Spleen (tissue), 11 donors: Measurements from ENCODE around the gene QDPR. TPM values are rescaled to one million over a fixed set of nuclear protein-coding genes. Genes with fewer than 3 reads are reported as not detected.

Experiments used
- DNase-seq: peaks from one replicate; pipeline ENCODE4 v3.0.0-alpha.2; 2020
- H3K27ac ChIP-seq, 8 donors: fragments of 200-600 bp; sonication (generic) in 7 of 8; 1 replicate in 4 of 8; 2 replicates in 4 of 8; pipeline versions ENCODE4 v1.5.0 to v1.8.0; 2016 to 2021; ENCODE audit warnings: inconsistent platforms in 4 of 8, mild to moderate bottlenecking in 4 of 8, moderate library complexity in 1 of 8
- H3K27me3 ChIP-seq, 7 donors: fragments of 200-600 bp; sonication (generic) in 6 of 7; replicated peaks in 1 of 7; 1 replicate in 4 of 7; 2 replicates in 3 of 7; pipeline versions ENCODE4 v1.5.0 to v1.8.0; 2016 to 2021; ENCODE audit warnings: inconsistent platforms in 3 of 7, mild to moderate bottlenecking in 1 of 7
- H3K36me3 ChIP-seq, 6 donors: fragments of 200-600 bp; sonication (generic) in 5 of 6; 1 replicate in 4 of 6; 2 replicates in 2 of 6; pipeline versions ENCODE4 v1.5.0 to v1.8.0; 2016 to 2021; ENCODE audit warnings: inconsistent platforms in 2 of 6
- H3K4me1 ChIP-seq, 6 donors: fragments of 200-600 bp; sonication (generic) in 5 of 6; 1 replicate in 3 of 6; 2 replicates in 3 of 6; pipeline versions ENCODE4 v1.5.0 to v1.8.0; 2016 to 2021; ENCODE audit warnings: inconsistent platforms in 3 of 6
- H3K4me3 ChIP-seq, 8 donors: fragments of 200-600 bp; sonication (generic) in 7 of 8; 1 replicate in 4 of 8; 2 replicates in 4 of 8; pipeline versions ENCODE4 v1.5.0 to v1.8.0; 2016 to 2021; ENCODE audit warnings: inconsistent platforms in 4 of 8, mild to moderate bottlenecking in 4 of 8, moderate library complexity in 2 of 8
- H3K9me3 ChIP-seq, 8 donors: fragments of 200-600 bp; sonication (generic) in 7 of 8; 1 replicate in 4 of 8; 2 replicates in 4 of 8; pipeline versions ENCODE4 v1.5.0 to v1.8.0; 2016 to 2021; ENCODE audit warnings: inconsistent platforms in 4 of 8
- POLR2A ChIP-seq, 3 donors: fragments of 450-650 bp; IDR thresholded peaks; one replicate each; pipeline ENCODE4 v1.5.1; 2017; ENCODE audit warnings: antibody characterized with exemption in 3 of 3, mild to moderate bottlenecking in 1 of 3
- POLR2AphosphoS5 ChIP-seq, 3 donors: sonication (generic); formaldehyde crosslinking; IDR thresholded peaks; one replicate each; pipeline ENCODE4 v1.5.1; 2017; ENCODE audit warnings: antibody characterized with exemption in 3 of 3
- WGBS, 5 donors: extraction: QIAGEN DNeasy Blood & Tissue Kit in 3 of 5; methylation state at CpG; one replicate each; pipeline versions ENCODE4 v1.1.5 to v1.1.7; 2013 to 2018; 5-methylcytosine and 5-hydroxymethylcytosine counted together
- intact Hi-C: fragments of 100-400 bp; cut with DNase I; formaldehyde crosslinking; loops from one replicate; pipeline ENCODE4 v1.15.0; 2023; ENCODE audit warnings: low total_unique reads
- polyA plus RNA-seq, 3 donors: library from polyadenylated mRNA; stranded (reverse); fragments of 200-250 nt; gene quantifications; one replicate each; pipeline ENCODE4 v1.2.1, GENCODE V29; 2013
- total RNA-seq, 7 donors: library from RNA; depleted of rRNA in 3 of 7; stranded (reverse); fragments of >200 nt in 3 of 7; fragmentation: NEBNext Ultra II Directional in 4 of 7; extraction: Animal tissue kit (Norgen Biotek cat#: 25700) in 4 of 7; gene quantifications; one replicate each; pipeline versions ENCODE4 v1.1.0 to v1.2.1, GENCODE V29; 2016 to 2021
- TF ChIP-seq, protein P1 (sequence below), 11 experiments: fragments of 200-600 bp in 7 of 11; fragments of 450-650 bp in 4 of 11; sonication (generic) in 4 of 11; IDR thresholded peaks in 8 of 11; conservative IDR thresholded peaks in 3 of 11; 1 replicate in 7 of 11; 2 replicates in 4 of 11; pipeline versions ENCODE4 v1.4.0 to v1.8.0; 2016 to 2021; ENCODE audit warnings: antibody characterized with exemption in 11 of 11, inconsistent platforms in 4 of 11, mild to moderate bottlenecking in 1 of 11
- donor health status: healthy with polysubstance abuse.
- donor health status: DM: no; HTN: no; CAD: no; lungs with moderate emphysema.
- donor health status: DM: no; HTN: no; CAD: no.
- donor health status: Bipolar disorder and iron deficiency.
- donor health status: healthy.
- donor health status: DM: no; HTN: no; CAD: no.
- donor health status: DM: yes; HTN: yes; CAD: no.

Gene QDPR
- total and polyA plus RNA-seq, 10 donors, result 3.8 to 23.9 (median 16.2) TPM

- TF ChIP-seq, protein P1, sequence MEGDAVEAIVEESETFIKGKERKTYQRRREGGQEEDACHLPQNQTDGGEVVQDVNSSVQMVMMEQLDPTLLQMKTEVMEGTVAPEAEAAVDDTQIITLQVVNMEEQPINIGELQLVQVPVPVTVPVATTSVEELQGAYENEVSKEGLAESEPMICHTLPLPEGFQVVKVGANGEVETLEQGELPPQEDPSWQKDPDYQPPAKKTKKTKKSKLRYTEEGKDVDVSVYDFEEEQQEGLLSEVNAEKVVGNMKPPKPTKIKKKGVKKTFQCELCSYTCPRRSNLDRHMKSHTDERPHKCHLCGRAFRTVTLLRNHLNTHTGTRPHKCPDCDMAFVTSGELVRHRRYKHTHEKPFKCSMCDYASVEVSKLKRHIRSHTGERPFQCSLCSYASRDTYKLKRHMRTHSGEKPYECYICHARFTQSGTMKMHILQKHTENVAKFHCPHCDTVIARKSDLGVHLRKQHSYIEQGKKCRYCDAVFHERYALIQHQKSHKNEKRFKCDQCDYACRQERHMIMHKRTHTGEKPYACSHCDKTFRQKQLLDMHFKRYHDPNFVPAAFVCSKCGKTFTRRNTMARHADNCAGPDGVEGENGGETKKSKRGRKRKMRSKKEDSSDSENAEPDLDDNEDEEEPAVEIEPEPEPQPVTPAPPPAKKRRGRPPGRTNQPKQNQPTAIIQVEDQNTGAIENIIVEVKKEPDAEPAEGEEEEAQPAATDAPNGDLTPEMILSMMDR (IDR thresholded peaks at IDR 0.05 in 8 of 11, conservative IDR thresholded peaks at IDR 0.05 in 3 of 11), result no peak
- TF ChIP-seq POLR2A (IDR thresholded peaks at IDR 0.05) (no peak), POLR2AphosphoS5 (IDR thresholded peaks at IDR 0.05) (no peak)
- 56 to 78% (median 58%) methylated on average over 5 of the region's 5 CpGs for WGBS, 5 donors
- DNase-seq, result no peak
- Histone ChIP-seq H3K4me3 (no peak overlapping the region), H3K27me3 (peaks cover 0 to 7% (median 0%) of the 10 kb centered on the region in 7 donors), H3K36me3 (no peaks in the 10 kb centered on the region), H3K27ac (no peak overlapping the region), H3K9me3 (no peaks in the 10 kb centered on the region), H3K4me1 (peaks cover 0 to 14% (median 0%) of the 10 kb centered on the region in 6 donors)
- intact Hi-C loops, result no loop called here
These were observed 40.5 kb upstream of the QDPR start for GRCh38 chr4:17552427-17552826.

DNA sequence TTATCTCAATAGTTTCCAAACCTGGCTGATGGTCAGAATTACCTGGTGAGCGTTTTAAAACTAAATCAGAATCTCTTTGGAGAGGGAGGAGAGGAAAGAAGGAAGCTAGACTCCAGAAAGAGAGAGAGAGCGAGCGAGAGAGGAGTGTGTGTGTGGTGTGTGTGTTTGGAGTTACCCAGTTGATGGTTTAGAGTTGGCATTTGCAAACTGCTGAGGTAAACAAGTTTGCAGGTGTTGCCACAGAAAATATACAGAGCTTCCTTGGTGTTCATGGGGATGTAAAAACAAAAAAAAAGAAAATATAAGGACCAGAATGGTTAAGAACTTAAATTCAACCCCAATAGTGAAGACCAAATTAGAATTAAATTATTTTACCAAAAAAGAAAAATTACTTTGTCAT, 38.7 kb upstream of the QDPR start:
- Histone ChIP-seq H3K27ac (no peak overlapping the region), H3K9me3 (no peaks in the 10 kb centered on the region), H3K36me3 (no peaks in the 10 kb centered on the region), H3K4me1 (peaks cover 0 to 14% (median 0%) of the 10 kb centered on the region in 6 donors), H3K27me3 (peaks cover 0 to 7% (median 0%) of the 10 kb centered on the region in 7 donors), H3K4me3 (no peak overlapping the region)
- TF ChIP-seq POLR2AphosphoS5 (IDR thresholded peaks at IDR 0.05) (no peak), POLR2A (IDR thresholded peaks at IDR 0.05) (no peak)
- TF ChIP-seq, protein P1 (IDR thresholded peaks at IDR 0.05 in 8 of 11, conservative IDR thresholded peaks at IDR 0.05 in 3 of 11), result no peak
- intact Hi-C loops, result no loop called here
- no peak for DNase-seq
- WGBS, 5 donors, result 86 to 94% (median 92%) methylated on average over 3 of the region's 3 CpGs

DNA sequence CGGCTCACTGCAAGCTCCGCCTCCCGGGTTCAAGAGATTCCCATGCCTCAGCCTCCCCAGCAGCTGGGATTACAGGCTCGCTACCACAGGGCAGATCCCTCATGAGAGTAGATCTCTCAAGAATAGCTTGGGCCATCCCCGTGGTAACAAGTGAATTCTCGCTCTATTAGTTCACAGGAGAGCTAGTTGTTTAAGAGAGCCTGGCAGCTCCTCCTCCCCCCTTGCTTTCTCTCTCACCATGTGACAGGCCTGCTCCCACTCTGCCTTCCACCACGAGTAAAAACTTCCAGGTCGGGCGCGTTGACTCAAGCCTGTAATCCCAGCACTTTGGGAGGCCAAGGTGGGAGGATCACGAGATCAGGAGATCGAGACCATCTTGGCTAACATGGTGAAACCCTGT, 34.8 kb upstream of the QDPR start:
- intact Hi-C loops, result loop anchor here (5.0 kb wide), 2 partner anchors 256 to 1046 kb away; no protein-coding TSS in a partner anchor

DNA sequence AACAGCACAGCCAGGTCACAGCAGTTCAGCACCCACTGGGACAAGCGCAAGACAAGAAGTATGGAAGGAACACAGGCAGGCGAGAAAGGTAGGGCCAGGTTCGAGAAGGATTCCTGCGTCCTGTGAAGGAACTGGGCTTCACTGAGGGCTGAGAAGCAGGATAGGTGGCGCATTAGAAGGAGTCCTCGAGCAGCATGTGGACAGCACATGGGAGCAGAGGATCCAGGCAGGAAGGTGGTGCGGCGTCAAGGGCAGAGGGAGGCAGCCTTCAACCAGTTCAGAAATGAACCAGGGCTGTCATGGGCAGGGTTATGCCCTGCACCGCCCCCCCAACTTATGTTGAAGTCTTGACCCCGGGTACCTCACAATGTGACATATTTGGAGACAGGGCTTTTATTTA, 34.3 kb upstream of the QDPR start:
- Histone ChIP-seq H3K36me3 (no peaks in the 10 kb centered on the region), H3K4me1 (peaks cover 0 to 14% (median 0%) of the 10 kb centered on the region in 6 donors), H3K4me3 (no peak overlapping the region), H3K9me3 (no peaks in the 10 kb centered on the region), H3K27ac (no peak overlapping the region), H3K27me3 (no peaks in the 10 kb centered on the region)
- 87 to 95% (median 89%) methylated on average over 9 to 10 of the region's 10 CpGs for WGBS, 5 donors
- intact Hi-C loops, result loop anchor here (5.0 kb wide), 2 partner anchors 256 to 1046 kb away; no protein-coding TSS in a partner anchor
- TF ChIP-seq POLR2A (IDR thresholded peaks at IDR 0.05) (no peak), POLR2AphosphoS5 (IDR thresholded peaks at IDR 0.05) (no peak)
- TF ChIP-seq, protein P1 (IDR thresholded peaks at IDR 0.05 in 8 of 11, conservative IDR thresholded peaks at IDR 0.05 in 3 of 11), result no peak
- no peak for DNase-seq

More for the DNA sequence above, 34.8 kb upstream of the QDPR start:
- Histone ChIP-seq H3K27ac (no peak overlapping the region), H3K9me3 (no peaks in the 10 kb centered on the region), H3K36me3 (no peaks in the 10 kb centered on the region), H3K4me3 (no peak overlapping the region), H3K27me3 (no peaks in the 10 kb centered on the region), H3K4me1 (peaks cover 0 to 14% (median 0%) of the 10 kb centered on the region in 6 donors)
- TF ChIP-seq, protein P1 (IDR thresholded peaks at IDR 0.05 in 8 of 11, conservative IDR thresholded peaks at IDR 0.05 in 3 of 11), result no peak
- TF ChIP-seq POLR2AphosphoS5 (IDR thresholded peaks at IDR 0.05) (no peak), POLR2A (IDR thresholded peaks at IDR 0.05) (no peak)
- DNase-seq, result no peak
- WGBS, 5 donors, result 86 to 89% (median 86%) methylated on average over 12 of the region's 12 CpGs
